Measurements from ENCODE around the gene CCNE1. TPM values are rescaled to one million over a fixed set of nuclear protein-coding genes. Genes with fewer than 3 reads are reported as not detected.

CCNE1 gene
- total RNA-seq, 2 experiments from 2014 or later: 24.5 to 25.7 TPM

DNA sequence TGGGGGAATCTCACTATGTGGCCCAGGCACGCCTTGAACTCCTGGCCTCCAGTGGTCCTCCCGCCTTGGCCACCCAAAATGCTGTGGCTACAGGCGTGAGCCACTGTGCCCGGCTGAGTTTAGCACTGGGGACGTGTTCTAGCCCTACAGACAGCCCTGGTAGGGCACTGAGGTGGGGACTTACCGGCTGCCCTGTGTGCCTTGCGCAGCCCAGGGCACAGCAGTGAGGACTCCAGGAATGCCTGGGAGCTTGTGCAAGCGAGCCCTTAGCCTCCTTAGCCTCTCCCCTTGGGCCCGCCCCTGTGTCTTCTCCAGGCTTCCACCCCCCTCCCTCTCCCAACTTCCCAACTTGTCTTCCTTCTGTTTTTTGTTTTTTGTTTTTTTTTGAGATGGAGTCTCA is 21.0 kb downstream of the CCNE1 start:
- ChIA-PET POLR2A (interaction anchor here (1.5 kb wide), 1 partner anchor 12 kb away, joined by 3 read pairs; no protein-coding TSS in a partner anchor), CTCF (interaction anchor here (0.8 to 1.6 kb wide), 3 partner anchors 13 to 138 kb away, joined by 3 to 4 read pairs (median 3); no protein-coding TSS in a partner anchor)
- Mint-ChIP-seq H3K36me3 (ENCODE audit: low read depth) (peaks cover 1% of the 10 kb centered on the region), H3K9me3 (no peaks in the 10 kb centered on the region), H3K4me3 (no peak overlapping the region), H3K27ac (peak overlapping the region; percentile 36), H3K27me3 (no peaks in the 10 kb centered on the region), H3K4me1 (ENCODE audit: low read depth) (peaks cover 60% of the 10 kb centered on the region)
- ATAC-seq (no peak), DNase-seq (no peak)
- intact Hi-C loops (cut with micrococcal nuclease): no loop called here
- TF ChIP-seq, protein P1, sequence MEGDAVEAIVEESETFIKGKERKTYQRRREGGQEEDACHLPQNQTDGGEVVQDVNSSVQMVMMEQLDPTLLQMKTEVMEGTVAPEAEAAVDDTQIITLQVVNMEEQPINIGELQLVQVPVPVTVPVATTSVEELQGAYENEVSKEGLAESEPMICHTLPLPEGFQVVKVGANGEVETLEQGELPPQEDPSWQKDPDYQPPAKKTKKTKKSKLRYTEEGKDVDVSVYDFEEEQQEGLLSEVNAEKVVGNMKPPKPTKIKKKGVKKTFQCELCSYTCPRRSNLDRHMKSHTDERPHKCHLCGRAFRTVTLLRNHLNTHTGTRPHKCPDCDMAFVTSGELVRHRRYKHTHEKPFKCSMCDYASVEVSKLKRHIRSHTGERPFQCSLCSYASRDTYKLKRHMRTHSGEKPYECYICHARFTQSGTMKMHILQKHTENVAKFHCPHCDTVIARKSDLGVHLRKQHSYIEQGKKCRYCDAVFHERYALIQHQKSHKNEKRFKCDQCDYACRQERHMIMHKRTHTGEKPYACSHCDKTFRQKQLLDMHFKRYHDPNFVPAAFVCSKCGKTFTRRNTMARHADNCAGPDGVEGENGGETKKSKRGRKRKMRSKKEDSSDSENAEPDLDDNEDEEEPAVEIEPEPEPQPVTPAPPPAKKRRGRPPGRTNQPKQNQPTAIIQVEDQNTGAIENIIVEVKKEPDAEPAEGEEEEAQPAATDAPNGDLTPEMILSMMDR (IDR thresholded peaks at IDR 0.05): no peak

DNA sequence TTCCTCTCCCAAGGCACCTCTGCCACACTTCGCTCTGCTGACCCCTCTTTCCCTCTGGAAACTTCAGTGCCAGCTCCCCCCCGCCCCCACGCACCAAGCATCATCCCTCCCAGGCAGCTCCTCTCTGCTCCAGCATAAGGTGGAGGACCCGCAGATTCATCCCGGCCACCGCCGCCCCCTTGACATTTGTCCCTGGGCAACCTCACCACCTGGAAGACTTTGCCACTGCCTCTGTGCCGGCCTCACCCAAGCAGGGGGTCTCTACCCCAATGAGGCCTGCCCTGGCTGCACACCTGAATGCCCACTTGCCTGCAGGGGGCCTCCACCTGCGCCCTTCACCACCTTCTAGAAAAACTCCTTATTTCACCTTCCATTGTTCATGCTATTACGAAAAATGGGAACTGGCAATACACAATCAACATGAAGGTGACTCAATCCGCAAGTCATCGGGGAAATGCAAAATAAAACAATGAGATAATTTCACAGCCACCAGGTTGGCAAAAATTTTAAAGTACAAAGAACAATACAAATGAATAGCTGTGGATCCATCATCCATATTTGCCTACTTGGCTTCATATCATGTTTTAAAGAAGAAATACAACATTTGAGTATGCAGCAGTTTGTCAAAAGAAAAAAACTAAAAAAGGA is 21.9 kb downstream of the CCNE1 start:
- no peak for DNase-seq
- intact Hi-C loops (cut with micrococcal nuclease): no loop called here
- Mint-ChIP-seq H3K27ac (no peak overlapping the region), H3K36me3 (ENCODE audit: low read depth) (peaks cover 1% of the 10 kb centered on the region), H3K4me1 (ENCODE audit: low read depth) (peaks cover 64% of the 10 kb centered on the region), H3K9me3 (no peaks in the 10 kb centered on the region), H3K27me3 (no peaks in the 10 kb centered on the region), H3K4me3 (no peak overlapping the region)
- CTCF ChIA-PET: interaction anchor here (0.7 to 1.5 kb wide), 2 partner anchors 9 to 139 kb away, joined by 3 to 4 read pairs; no protein-coding TSS in a partner anchor
- ATAC-seq: no peak
- TF ChIP-seq, protein P1 (IDR thresholded peaks at IDR 0.05): no peak
- POLR2A ChIA-PET: interaction anchor here (0.9 kb wide), 1 partner anchor 9 kb away, joined by 3 read pairs; no protein-coding TSS in a partner anchor

DNA sequence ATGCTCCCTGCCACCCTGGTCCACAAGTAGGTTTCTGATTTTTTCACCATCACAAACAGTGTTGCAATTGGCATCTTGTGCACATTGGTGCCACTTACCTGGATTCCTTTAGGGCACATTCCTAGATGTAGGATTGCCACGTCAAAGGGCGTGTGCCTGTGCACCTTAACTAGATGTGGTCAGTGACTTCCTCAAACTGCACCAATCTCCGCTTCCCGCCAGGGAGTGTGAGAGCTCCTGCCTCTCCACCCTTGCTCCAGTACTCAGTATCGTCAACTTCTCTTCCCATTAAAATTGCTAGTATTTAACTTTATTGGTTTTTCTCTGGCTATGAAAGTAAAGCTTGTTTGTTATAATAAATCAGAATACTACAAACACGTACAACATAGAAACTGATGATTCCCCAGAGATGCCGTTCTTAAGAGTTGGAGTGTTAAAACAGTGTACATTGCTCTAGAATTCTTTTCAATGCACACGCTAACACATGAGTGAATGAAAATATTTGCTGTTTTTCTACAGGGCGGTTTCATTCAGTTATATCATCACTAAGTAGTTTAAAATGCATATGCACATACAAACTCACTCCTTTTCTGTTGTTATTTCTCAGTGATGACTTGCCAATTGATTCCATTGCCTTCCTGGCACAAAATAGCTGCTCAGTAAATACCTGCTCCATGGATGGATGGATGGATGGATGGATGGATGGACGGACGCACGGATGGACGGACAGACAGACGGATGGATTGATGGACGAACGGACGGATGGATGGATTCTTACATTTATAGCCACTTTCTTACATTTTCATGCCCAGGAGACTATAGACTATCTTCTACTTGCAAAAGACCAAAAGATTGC is 23.4 kb downstream of the CCNE1 start:
- ATAC-seq (no peak), DNase-seq (no peak)
- Mint-ChIP-seq H3K27me3 (no peaks in the 10 kb centered on the region), H3K4me3 (no peak overlapping the region), H3K27ac (peak overlapping the region; percentile 62), H3K9me3 (no peaks in the 10 kb centered on the region), H3K4me1 (ENCODE audit: low read depth) (peaks cover 64% of the 10 kb centered on the region), H3K36me3 (ENCODE audit: low read depth) (peaks cover 1% of the 10 kb centered on the region)
- intact Hi-C loops (cut with micrococcal nuclease): no loop called here
- ChIA-PET CTCF (interaction anchor here (1.0 to 1.9 kb wide), 3 partner anchors 20 to 128 kb away, joined by 3 to 6 read pairs (median 3); no protein-coding TSS in a partner anchor), POLR2A (interaction anchor here (1.4 to 2.6 kb wide), 2 partner anchors 16 to 22 kb away, joined by 5 to 8 read pairs; no protein-coding TSS in a partner anchor)
- TF ChIP-seq, protein P1 (IDR thresholded peaks at IDR 0.05): no peak

DNA sequence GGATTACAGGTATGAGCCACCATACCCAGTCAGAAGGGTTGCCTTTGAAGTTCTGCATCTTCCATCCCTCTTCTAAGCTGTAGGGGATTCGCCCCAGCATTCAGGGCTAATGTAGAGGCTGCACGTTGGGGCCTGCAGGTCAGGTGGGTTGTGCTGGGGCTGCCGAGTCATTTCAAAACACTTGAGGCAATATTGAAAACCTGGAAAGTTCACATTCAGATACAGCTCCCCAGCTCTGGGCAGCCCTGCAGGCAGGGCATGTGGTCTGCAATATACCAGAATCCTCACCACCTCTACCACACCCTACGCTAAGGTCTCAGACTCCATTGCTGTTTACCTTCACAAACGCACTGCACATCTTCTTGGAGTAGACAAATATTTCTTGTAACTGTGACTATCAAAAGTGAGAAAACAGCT is 24.6 kb downstream of the CCNE1 start:
- H3K27ac Mint-ChIP-seq: peak overlapping the region; percentile 99
- DNase-seq: peak; percentile 85
- H3K4me1 Mint-ChIP-seq (ENCODE audit: low read depth): peaks cover 53% of the 10 kb centered on the region
- ChIA-PET CTCF (interaction anchor here (1.2 to 1.9 kb wide), 4 partner anchors 9 to 77 kb away, joined by 3 to 6 read pairs (median 4); no protein-coding TSS in a partner anchor), POLR2A (interaction anchor here (0.8 to 2.6 kb wide), 6 partner anchors 9 to 169 kb away, joined by 3 to 8 read pairs (median 6); no protein-coding TSS in a partner anchor)
- peaks cover 1% of the 10 kb centered on the region for H3K36me3 Mint-ChIP-seq (ENCODE audit: low read depth)
- peak; percentile 70 for ATAC-seq
- H3K27me3 Mint-ChIP-seq: no peaks in the 10 kb centered on the region
- H3K9me3 Mint-ChIP-seq: no peaks in the 10 kb centered on the region
- peak overlapping the region; percentile 69 for H3K4me3 Mint-ChIP-seq
- TF ChIP-seq, protein P1 (IDR thresholded peaks at IDR 0.05): no peak
- intact Hi-C loops (cut with micrococcal nuclease): no loop called here

Measured in activated CD8-positive, alpha-beta T cell treated with anti-CD3 and anti-CD28 coated beads for 36 hours (primary cell).